Caco-2 (cell line): ENCODE data around the gene KCNK18. TPM values are rescaled to one million over a fixed set of nuclear protein-coding genes. Genes with fewer than 3 reads are reported as not detected.

ENCODE experiments used
- BruUV-seq: library from RNA; stranded (reverse); fragments of 400-500 nt; replicated peaks from 2 replicates; lab custom pipeline; 2021; lab: Mats Ljungman, UMichigan
- CTCF ChIA-PET: fragments of 300-600 bp; sonication (Branson Sonifier 250); formaldehyde crosslinking; loops from one replicate; lab custom pipeline; 2022; ENCODE audit warnings: antibody characterized with exemption; lab: Charles Lee
- POLR2A ChIA-PET: fragments of 300-600 bp; sonication (Branson Sonifier 250); formaldehyde crosslinking; loops from one replicate; lab custom pipeline; 2022; ENCODE audit warnings: antibody characterized with exemption; lab: Charles Lee
- DNase-seq, 2 experiments: peaks; one replicate each; pipeline versions ENCODE4 v3.0.0 to v3.0.0-alpha.2; 2020 to 2022
- H3K27me3 ChIP-seq: replicated peaks from 2 replicates; pipeline ENCODE4 v1.6.0; 2011; ENCODE audit warnings: low read length; ENCODE audit not compliant: control insufficient read depth, insufficient read depth
- H3K36me3 ChIP-seq: 2 replicates; pipeline ENCODE4 v1.5.1; 2011; ENCODE audit warnings: low read length; ENCODE audit not compliant: control insufficient read depth, insufficient read depth
- H3K4me1 ChIP-seq: fragments of 250-450 bp; sonication (Bioruptor Pico); 2 replicates; pipeline ENCODE4 v1.5.1; 2020; ENCODE audit warnings: mild to moderate bottlenecking
- H3K4me3 ChIP-seq: 2 replicates; pipeline ENCODE4 v1.5.1; 2011; ENCODE audit warnings: low read depth, mild to moderate bottlenecking, control low read depth, low read length
- H3K9me3 ChIP-seq: fragments of 250-450 bp; sonication (Bioruptor Pico); 2 replicates; pipeline ENCODE4 v1.5.1; 2020; ENCODE audit warnings: mild to moderate bottlenecking, moderate library complexity
- H3K27ac Mint-ChIP-seq: one replicate; pipeline ENCODE4 v1.8.0; 2022; ENCODE audit warnings: mixed read lengths; ENCODE audit not compliant: unreplicated experiment
- H3K27me3 Mint-ChIP-seq: one replicate; pipeline ENCODE4 v1.8.0; 2022; ENCODE audit warnings: mixed read lengths; ENCODE audit not compliant: insufficient read depth, unreplicated experiment
- H3K36me3 Mint-ChIP-seq: one replicate; pipeline ENCODE4 v1.8.0; 2022; ENCODE audit warnings: mild to moderate bottlenecking, mixed read lengths; ENCODE audit not compliant: insufficient read depth, unreplicated experiment
- H3K4me1 Mint-ChIP-seq: one replicate; pipeline ENCODE4 v1.8.0; 2022; ENCODE audit warnings: low read depth, mixed read lengths; ENCODE audit not compliant: unreplicated experiment
- H3K4me3 Mint-ChIP-seq: one replicate; pipeline ENCODE4 v1.8.0; 2022; ENCODE audit warnings: mild to moderate bottlenecking, moderate library complexity, mixed read lengths; ENCODE audit not compliant: unreplicated experiment
- H3K9me3 Mint-ChIP-seq: one replicate; pipeline ENCODE4 v1.8.0; 2022; ENCODE audit warnings: mixed read lengths; ENCODE audit not compliant: unreplicated experiment
- intact Hi-C: fragments of 100-400 bp; cut with micrococcal nuclease; formaldehyde crosslinking; loops from one replicate; pipeline ENCODE4 v1.10.0; 2022; ENCODE audit not compliant: unreplicated experiment
- total RNA-seq: library from RNA; stranded (reverse); gene quantifications from 2 replicates; pipeline ENCODE4 v1.2.3, GENCODE V29; 2022
- TF ChIP-seq, protein P1 (sequence below), 2 experiments: fragments of 200-600 bp in 1 of 2; IDR thresholded peaks; 1 replicate in 1 of 2; 2 replicates in 1 of 2; pipeline versions ENCODE4 v1.5.1 to v1.8.0; 2011 to 2022; ENCODE audit warnings: antibody characterized with exemption in 1 of 2, control low read depth in 1 of 2, inconsistent platforms in 1 of 2, low read depth in 1 of 2, low read length in 1 of 2, mild to moderate bottlenecking in 1 of 2, moderate library complexity in 1 of 2; ENCODE audit not compliant: insufficient read depth in 1 of 2, severe bottlenecking in 1 of 2, unreplicated experiment in 1 of 2

KCNK18 gene
- total RNA-seq, 1 experiment from 2014 or later = not detected

DNA sequence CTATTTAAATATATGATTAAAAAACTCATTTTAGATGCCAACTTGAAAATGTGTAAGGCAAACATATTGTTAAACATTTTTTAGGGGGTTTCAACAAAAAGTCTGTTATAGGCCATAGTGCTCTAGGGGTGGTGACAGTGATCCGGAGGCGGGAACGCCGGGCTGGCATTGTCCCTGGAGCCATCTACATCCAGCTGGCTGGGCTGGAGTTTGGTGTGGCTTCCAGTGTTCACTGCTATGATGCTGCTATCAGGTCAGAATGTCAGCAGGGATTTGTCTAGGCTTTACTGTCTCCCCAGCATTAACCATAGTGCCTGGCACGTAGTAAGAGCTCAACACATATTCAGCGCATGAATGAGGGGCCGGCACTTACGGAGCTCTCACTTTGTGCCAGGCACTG, 41.8 kb downstream of the KCNK18 start:
- Mint-ChIP-seq H3K36me3 (no peaks in the 10 kb centered on the region), H3K27me3 (peaks cover 29% of the 10 kb centered on the region), H3K27ac (no peak overlapping the region), H3K9me3 (no peaks in the 10 kb centered on the region), H3K4me3 (no peak overlapping the region), H3K4me1 (no peaks in the 10 kb centered on the region)
- Histone ChIP-seq H3K36me3 (no peaks in the 10 kb centered on the region), H3K9me3 (no peaks in the 10 kb centered on the region), H3K27me3 (no peaks in the 10 kb centered on the region; the same call in 1 of the 2 replicates), H3K4me3 (no peak overlapping the region), H3K4me1 (no peaks in the 10 kb centered on the region)
- ChIA-PET CTCF (no interaction called here), POLR2A (no interaction called here)
- no TSS peak for BruUV-seq
- TF ChIP-seq, protein P1, sequence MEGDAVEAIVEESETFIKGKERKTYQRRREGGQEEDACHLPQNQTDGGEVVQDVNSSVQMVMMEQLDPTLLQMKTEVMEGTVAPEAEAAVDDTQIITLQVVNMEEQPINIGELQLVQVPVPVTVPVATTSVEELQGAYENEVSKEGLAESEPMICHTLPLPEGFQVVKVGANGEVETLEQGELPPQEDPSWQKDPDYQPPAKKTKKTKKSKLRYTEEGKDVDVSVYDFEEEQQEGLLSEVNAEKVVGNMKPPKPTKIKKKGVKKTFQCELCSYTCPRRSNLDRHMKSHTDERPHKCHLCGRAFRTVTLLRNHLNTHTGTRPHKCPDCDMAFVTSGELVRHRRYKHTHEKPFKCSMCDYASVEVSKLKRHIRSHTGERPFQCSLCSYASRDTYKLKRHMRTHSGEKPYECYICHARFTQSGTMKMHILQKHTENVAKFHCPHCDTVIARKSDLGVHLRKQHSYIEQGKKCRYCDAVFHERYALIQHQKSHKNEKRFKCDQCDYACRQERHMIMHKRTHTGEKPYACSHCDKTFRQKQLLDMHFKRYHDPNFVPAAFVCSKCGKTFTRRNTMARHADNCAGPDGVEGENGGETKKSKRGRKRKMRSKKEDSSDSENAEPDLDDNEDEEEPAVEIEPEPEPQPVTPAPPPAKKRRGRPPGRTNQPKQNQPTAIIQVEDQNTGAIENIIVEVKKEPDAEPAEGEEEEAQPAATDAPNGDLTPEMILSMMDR (IDR thresholded peaks at IDR 0.05; ENCODE audit: insufficient read depth in 1 of 2, low read depth in 1 of 2, low read length in 1 of 2, severe bottlenecking in 1 of 2, unreplicated experiment in 1 of 2) = no peak
- DNase-seq = no peak
- intact Hi-C loops = no loop called here

DNA sequence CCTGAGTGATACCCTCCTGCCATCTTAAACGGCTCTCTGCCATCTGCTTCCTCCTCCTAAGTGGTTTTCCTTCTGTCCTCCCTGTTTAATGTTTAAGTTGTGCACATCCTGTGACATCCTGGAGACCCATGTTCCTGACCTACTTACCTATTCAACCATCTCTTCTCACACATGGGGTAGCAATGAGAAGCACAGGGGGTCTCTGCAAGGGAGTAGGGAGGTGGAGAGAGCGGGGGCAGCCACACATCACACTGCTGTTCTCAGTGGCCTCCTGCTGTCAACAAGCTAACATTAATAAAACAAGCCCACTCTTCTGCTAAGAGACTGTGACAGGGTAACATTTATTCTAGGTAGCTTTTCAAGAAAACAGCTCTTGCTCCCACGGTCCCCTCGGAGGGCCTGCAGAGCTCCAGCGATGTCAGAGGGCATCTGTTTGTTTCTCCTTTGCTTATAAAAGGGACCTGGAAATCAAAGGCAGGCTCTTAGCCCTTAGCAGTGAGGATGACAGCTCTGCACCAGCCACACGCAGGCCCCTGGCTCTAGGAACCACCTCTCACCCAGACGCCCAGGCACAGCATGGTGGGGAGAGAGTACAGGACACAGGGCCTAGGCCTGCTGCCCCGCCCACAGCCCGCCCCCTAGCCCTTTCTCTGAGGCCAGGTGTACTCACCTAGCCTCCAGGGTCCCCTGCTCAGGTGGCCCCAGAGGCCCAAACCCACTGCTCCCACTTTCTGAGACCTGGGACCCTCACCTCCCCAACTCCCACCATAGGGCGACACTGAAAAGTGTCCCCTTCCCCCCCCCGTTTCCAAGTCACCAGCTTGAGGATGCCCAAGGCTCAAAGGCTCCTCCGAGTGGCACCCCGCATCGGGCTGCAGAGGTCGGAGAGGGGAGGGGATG, 42.7 kb downstream of the KCNK18 start:
- Histone ChIP-seq H3K4me1 (no peaks in the 10 kb centered on the region), H3K4me3 (no peak overlapping the region), H3K27me3 (no peaks in the 10 kb centered on the region; the same call in 1 of the 2 replicates), H3K36me3 (no peaks in the 10 kb centered on the region), H3K9me3 (no peaks in the 10 kb centered on the region)
- CTCF ChIA-PET = no interaction called here
- TF ChIP-seq, protein P1 (IDR thresholded peaks at IDR 0.05; ENCODE audit: insufficient read depth in 1 of 2, low read depth in 1 of 2, low read length in 1 of 2, severe bottlenecking in 1 of 2, unreplicated experiment in 1 of 2) = no peak
- no peak for DNase-seq
- POLR2A ChIA-PET = no interaction called here
- no TSS peak for BruUV-seq
- Mint-ChIP-seq H3K4me3 (no peak overlapping the region), H3K4me1 (no peaks in the 10 kb centered on the region), H3K36me3 (no peaks in the 10 kb centered on the region), H3K9me3 (no peaks in the 10 kb centered on the region), H3K27me3 (peaks cover 24% of the 10 kb centered on the region), H3K27ac (no peak overlapping the region)
- intact Hi-C loops = no loop called here

DNA sequence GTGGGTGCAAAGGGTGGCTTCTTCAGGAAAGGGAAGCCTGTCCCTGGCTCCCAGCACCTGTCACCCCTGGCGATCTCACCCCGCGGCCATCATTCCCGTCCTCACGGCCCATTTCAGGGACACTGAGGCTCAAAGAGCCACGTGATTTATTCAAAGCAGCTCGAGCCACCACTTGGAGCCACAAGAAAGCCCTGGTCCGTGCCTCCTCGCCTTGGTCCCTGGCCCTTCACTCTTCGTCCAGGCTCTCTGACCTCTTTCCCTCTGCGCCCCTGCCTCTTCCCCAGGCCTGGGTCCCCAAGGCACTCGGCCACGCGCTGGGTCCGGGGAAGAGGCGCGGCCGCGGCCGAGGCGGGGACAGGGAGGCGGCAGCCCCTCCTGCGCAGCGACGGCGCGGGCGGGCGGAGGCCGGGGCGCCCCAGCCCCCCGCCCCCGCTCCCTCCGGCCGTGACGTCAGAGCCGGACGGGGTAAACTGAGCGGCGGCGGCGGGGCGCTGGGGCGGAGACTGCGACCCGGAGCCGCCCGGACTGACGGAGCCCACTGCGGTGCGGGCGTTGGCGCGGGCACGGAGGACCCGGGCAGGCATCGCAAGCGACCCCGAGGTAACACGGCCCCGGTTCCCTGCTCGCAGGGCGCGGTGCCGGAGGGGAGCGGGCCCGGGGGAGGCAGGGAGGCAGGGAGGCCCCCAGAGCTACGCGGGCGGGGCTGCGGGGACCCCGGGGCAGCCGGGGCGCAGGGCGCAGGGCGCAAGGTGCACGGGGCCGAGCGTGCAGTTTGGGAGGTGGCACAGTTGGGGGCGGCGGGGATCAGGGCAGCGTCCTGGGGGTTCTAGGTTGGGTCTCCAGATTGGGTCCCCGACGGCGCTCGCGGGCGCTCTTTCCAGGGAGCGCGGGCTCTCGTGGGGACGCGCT, 43.6 kb downstream of the KCNK18 start, which contains the start of gene SLC18A2:
SLC18A2 (plus strand) TSS at position 494 of the 909 bp plus-strand sequence. CDS start 580 bp downstream, outside the sequence.
- H3K4me3 Mint-ChIP-seq = peak within 1 kb of the TSS; percentile 62
- DNase-seq = no peak
- H3K9me3 Mint-ChIP-seq = no peaks in the 10 kb centered on the region
- Histone ChIP-seq H3K27me3 (no peaks in the 10 kb centered on the region; the same call in 1 of the 2 replicates), H3K4me1 (no peaks in the 10 kb centered on the region), H3K4me3 (peak within 1 kb of the TSS; percentile 13), H3K36me3 (no peaks in the 10 kb centered on the region), H3K9me3 (no peaks in the 10 kb centered on the region)
- no TSS peak for BruUV-seq
- TF ChIP-seq, protein P1 (IDR thresholded peaks at IDR 0.05; ENCODE audit: insufficient read depth in 1 of 2, low read depth in 1 of 2, low read length in 1 of 2, severe bottlenecking in 1 of 2, unreplicated experiment in 1 of 2) = no peak
- H3K36me3 Mint-ChIP-seq = no peaks in the 10 kb centered on the region
- ChIA-PET POLR2A (interaction anchor here (0.6 kb wide), 1 partner anchor 122 kb away, joined by 3 read pairs; no protein-coding TSS in a partner anchor), CTCF (interaction anchor here (2.2 kb wide), 1 partner anchor 24 kb away, joined by 9 read pairs; no protein-coding TSS in a partner anchor)
- no peaks in the 10 kb centered on the region for H3K4me1 Mint-ChIP-seq
- intact Hi-C loops = no loop called here
- no peak within 1 kb of the TSS for H3K27ac Mint-ChIP-seq
- H3K27me3 Mint-ChIP-seq = peaks cover 21% of the 10 kb centered on the region
